Nephron progenitor cell (in vitro differentiated cells): ENCODE data around the gene RBMS3.

Source experiments
- DNase-seq: peaks from one replicate; pipeline ENCODE4 v3.0.0; 2021
- H3K27ac Mint-ChIP-seq: 2 replicates; pipeline ENCODE4 v1.8.0; 2021; ENCODE audit warnings: mild to moderate bottlenecking, moderate library complexity, mixed read lengths
- H3K27me3 Mint-ChIP-seq: 2 replicates; pipeline ENCODE4 v1.8.0; 2021; ENCODE audit warnings: mild to moderate bottlenecking, low read depth, mixed read lengths; ENCODE audit not compliant: poor library complexity
- H3K36me3 Mint-ChIP-seq: 2 replicates; pipeline ENCODE4 v1.8.0; 2021; ENCODE audit warnings: low read depth, mixed read lengths
- H3K4me1 Mint-ChIP-seq: 2 replicates; pipeline ENCODE4 v1.8.0; 2021; ENCODE audit warnings: mixed read lengths
- H3K4me3 Mint-ChIP-seq: 2 replicates; pipeline ENCODE4 v1.8.0; 2021; ENCODE audit warnings: mild to moderate bottlenecking, moderate library complexity, mixed read lengths
- H3K9me3 Mint-ChIP-seq: 2 replicates; pipeline ENCODE4 v1.8.0; 2021; ENCODE audit warnings: mild to moderate bottlenecking, moderate library complexity, mixed read lengths
- CTCF ChIP-seq: fragments of 200-600 bp; sonication (generic); IDR thresholded peaks from 2 replicates; pipeline ENCODE4 v1.5.0; 2021; ENCODE audit warnings: antibody characterized with exemption

The RBMS3 gene

GRCh38 chr3:29971895-29972294, 691.0 kb downstream of the RBMS3 start:
- TF ChIP-seq CTCF: no peak
- Mint-ChIP-seq H3K27ac (no peak overlapping the region), H3K36me3 (peaks cover 11% of the 10 kb centered on the region)

GRCh38 chr3:29972320-29972993, 691.6 kb downstream of the RBMS3 start:
- no peak for DNase-seq
- Mint-ChIP-seq H3K27ac (no peak overlapping the region), H3K4me3 (no peak overlapping the region), H3K36me3 (peaks cover 6% of the 10 kb centered on the region), H3K4me1 (peaks cover 13% of the 10 kb centered on the region), H3K27me3 (peaks cover 3% of the 10 kb centered on the region), H3K9me3 (peaks cover 11% of the 10 kb centered on the region)
- no peak for TF ChIP-seq CTCF

More at GRCh38 chr3:29971895-29972294, 691.0 kb downstream of the RBMS3 start:
- no peak for DNase-seq
- peaks cover 7% of the 10 kb centered on the region for H3K27me3 Mint-ChIP-seq
- H3K9me3 Mint-ChIP-seq: peaks cover 15% of the 10 kb centered on the region
- no peak overlapping the region for H3K4me3 Mint-ChIP-seq
- peaks cover 13% of the 10 kb centered on the region for H3K4me1 Mint-ChIP-seq

GRCh38 chr3:29973763-29974162, 692.9 kb downstream of the RBMS3 start:
- Mint-ChIP-seq H3K36me3 (no peaks in the 10 kb centered on the region), H3K4me1 (peaks cover under 1% of the 10 kb centered on the region), H3K9me3 (peaks cover 11% of the 10 kb centered on the region), H3K27me3 (peaks cover 3% of the 10 kb centered on the region), H3K27ac (no peak overlapping the region), H3K4me3 (no peak overlapping the region)
- DNase-seq: no peak
- no peak for TF ChIP-seq CTCF

- H3K27me3 Mint-ChIP-seq: no peaks in the 10 kb centered on the region
- no peak overlapping the region for H3K27ac Mint-ChIP-seq
- H3K4me1 Mint-ChIP-seq: no peaks in the 10 kb centered on the region
- H3K36me3 Mint-ChIP-seq: peaks cover under 1% of the 10 kb centered on the region
- no peak overlapping the region for H3K4me3 Mint-ChIP-seq
- DNase-seq: no peak
- no peak for TF ChIP-seq CTCF
- peaks cover 25% of the 10 kb centered on the region for H3K9me3 Mint-ChIP-seq
These were observed 696.0 kb downstream of the RBMS3 start for GRCh38 chr3:29976871-29977270.

- no peak overlapping the region for H3K4me3 Mint-ChIP-seq
These were observed 696.5 kb downstream of the RBMS3 start for GRCh38 chr3:29977360-29977759.

More at GRCh38 chr3:29977360-29977759, 696.5 kb downstream of the RBMS3 start:
- H3K27me3 Mint-ChIP-seq: no peaks in the 10 kb centered on the region
- H3K36me3 Mint-ChIP-seq: peaks cover 4% of the 10 kb centered on the region
- TF ChIP-seq CTCF: no peak
- H3K27ac Mint-ChIP-seq: no peak overlapping the region
- H3K4me1 Mint-ChIP-seq: no peaks in the 10 kb centered on the region
- DNase-seq: no peak
- H3K9me3 Mint-ChIP-seq: peaks cover 30% of the 10 kb centered on the region
